ENCODE data around the gene SEMA3G. TPM values are rescaled to one million over a fixed set of nuclear protein-coding genes. Genes with fewer than 3 reads are reported as not detected.

The SEMA3G gene
- total RNA-seq, 2 experiments from 2014 or later: 0.34 to 0.69 TPM

DNA sequence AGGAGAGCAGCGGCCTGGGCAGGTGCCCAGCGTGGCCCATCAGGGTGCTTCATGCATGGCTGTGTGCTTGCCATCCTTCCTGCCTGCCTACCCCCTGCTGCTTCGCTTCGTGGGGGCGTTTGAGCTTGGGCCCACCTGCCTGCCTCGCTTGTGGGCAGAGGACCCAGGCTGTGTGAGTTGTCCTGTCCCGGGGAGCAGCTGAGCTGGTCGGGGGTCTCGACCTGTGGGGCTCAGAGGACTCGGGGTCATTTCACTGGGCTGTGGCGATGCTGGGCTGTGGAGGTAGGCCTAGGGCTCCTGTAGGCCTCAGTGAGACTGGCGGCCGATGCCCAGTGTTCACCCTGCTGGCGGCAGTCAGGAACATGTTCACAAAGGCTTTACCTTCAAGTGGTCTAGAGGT, 38.2 kb upstream of the SEMA3G start:
- intact Hi-C loops (cut with DNase I, micrococcal nuclease): no loop called here
- no peaks in the 10 kb centered on the region for H3K9me3 ChIP-seq (ENCODE audit: control insufficient read depth in 1 of 2, insufficient read depth in 1 of 2, low read length in 2 of 2)
- Mint-ChIP-seq H3K4me3 (no peak overlapping the region), H3K27ac (no peak overlapping the region), H3K9me3 (no peaks in the 10 kb centered on the region), H3K4me1 (ENCODE audit: low read depth) (no peaks in the 10 kb centered on the region), H3K27me3 (no peaks in the 10 kb centered on the region), H3K36me3 (ENCODE audit: low read depth) (peaks cover 92% of the 10 kb centered on the region)
- no peaks in the 10 kb centered on the region for H3K27me3 ChIP-seq (ENCODE audit: control insufficient read depth in 1 of 2, insufficient read depth in 2 of 2, low read length in 2 of 2)
- TF ChIP-seq, protein P1, sequence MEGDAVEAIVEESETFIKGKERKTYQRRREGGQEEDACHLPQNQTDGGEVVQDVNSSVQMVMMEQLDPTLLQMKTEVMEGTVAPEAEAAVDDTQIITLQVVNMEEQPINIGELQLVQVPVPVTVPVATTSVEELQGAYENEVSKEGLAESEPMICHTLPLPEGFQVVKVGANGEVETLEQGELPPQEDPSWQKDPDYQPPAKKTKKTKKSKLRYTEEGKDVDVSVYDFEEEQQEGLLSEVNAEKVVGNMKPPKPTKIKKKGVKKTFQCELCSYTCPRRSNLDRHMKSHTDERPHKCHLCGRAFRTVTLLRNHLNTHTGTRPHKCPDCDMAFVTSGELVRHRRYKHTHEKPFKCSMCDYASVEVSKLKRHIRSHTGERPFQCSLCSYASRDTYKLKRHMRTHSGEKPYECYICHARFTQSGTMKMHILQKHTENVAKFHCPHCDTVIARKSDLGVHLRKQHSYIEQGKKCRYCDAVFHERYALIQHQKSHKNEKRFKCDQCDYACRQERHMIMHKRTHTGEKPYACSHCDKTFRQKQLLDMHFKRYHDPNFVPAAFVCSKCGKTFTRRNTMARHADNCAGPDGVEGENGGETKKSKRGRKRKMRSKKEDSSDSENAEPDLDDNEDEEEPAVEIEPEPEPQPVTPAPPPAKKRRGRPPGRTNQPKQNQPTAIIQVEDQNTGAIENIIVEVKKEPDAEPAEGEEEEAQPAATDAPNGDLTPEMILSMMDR (IDR thresholded peaks at IDR 0.05): no peak
- DNase-seq: no peak
- H3K4me3 ChIP-seq (ENCODE audit: low read length): no peak overlapping the region
- CTCF ChIA-PET: no interaction called here
- POLR2A ChIA-PET: no interaction called here
- ATAC-seq (ENCODE audit: poor library complexity): no peak
- H3K4me1 ChIP-seq (ENCODE audit: insufficient read depth, low read length): no peaks in the 10 kb centered on the region
- H3K36me3 ChIP-seq (ENCODE audit: insufficient read depth, low read length): peaks cover 61% of the 10 kb centered on the region
- H3K27ac ChIP-seq (ENCODE audit: low read depth in 1 of 2, low read length in 2 of 2): no peak overlapping the region

GRCh38 chr3:52481819-52482521, 37.1 kb upstream of the SEMA3G start:
- Histone ChIP-seq H3K9me3 (ENCODE audit: control insufficient read depth in 1 of 2, insufficient read depth in 1 of 2, low read length in 2 of 2) (no peaks in the 10 kb centered on the region), H3K27ac (ENCODE audit: low read depth in 1 of 2, low read length in 2 of 2) (no peak overlapping the region), H3K27me3 (ENCODE audit: control insufficient read depth in 1 of 2, insufficient read depth in 2 of 2, low read length in 2 of 2) (no peaks in the 10 kb centered on the region), H3K36me3 (ENCODE audit: insufficient read depth, low read length) (peaks cover 61% of the 10 kb centered on the region), H3K4me1 (ENCODE audit: insufficient read depth, low read length) (no peaks in the 10 kb centered on the region), H3K4me3 (ENCODE audit: low read length) (no peak overlapping the region)
- TF ChIP-seq, protein P1 (IDR thresholded peaks at IDR 0.05): peak; percentile 39
- Mint-ChIP-seq H3K36me3 (ENCODE audit: low read depth) (peaks cover 95% of the 10 kb centered on the region), H3K9me3 (no peaks in the 10 kb centered on the region), H3K27ac (no peak overlapping the region), H3K4me1 (ENCODE audit: low read depth) (no peaks in the 10 kb centered on the region), H3K27me3 (no peaks in the 10 kb centered on the region), H3K4me3 (no peak overlapping the region)
- POLR2A ChIA-PET: no interaction called here
- DNase-seq: peak in 4 of 14 experiments; percentile 7 to 45 (median 33)
- intact Hi-C loops (cut with DNase I, micrococcal nuclease): no loop called here
- no peak for ATAC-seq (ENCODE audit: poor library complexity)
- CTCF ChIA-PET: interaction anchor here (0.6 kb wide), 1 partner anchor 16 kb away, joined by 4 read pairs; no protein-coding TSS in a partner anchor

DNA sequence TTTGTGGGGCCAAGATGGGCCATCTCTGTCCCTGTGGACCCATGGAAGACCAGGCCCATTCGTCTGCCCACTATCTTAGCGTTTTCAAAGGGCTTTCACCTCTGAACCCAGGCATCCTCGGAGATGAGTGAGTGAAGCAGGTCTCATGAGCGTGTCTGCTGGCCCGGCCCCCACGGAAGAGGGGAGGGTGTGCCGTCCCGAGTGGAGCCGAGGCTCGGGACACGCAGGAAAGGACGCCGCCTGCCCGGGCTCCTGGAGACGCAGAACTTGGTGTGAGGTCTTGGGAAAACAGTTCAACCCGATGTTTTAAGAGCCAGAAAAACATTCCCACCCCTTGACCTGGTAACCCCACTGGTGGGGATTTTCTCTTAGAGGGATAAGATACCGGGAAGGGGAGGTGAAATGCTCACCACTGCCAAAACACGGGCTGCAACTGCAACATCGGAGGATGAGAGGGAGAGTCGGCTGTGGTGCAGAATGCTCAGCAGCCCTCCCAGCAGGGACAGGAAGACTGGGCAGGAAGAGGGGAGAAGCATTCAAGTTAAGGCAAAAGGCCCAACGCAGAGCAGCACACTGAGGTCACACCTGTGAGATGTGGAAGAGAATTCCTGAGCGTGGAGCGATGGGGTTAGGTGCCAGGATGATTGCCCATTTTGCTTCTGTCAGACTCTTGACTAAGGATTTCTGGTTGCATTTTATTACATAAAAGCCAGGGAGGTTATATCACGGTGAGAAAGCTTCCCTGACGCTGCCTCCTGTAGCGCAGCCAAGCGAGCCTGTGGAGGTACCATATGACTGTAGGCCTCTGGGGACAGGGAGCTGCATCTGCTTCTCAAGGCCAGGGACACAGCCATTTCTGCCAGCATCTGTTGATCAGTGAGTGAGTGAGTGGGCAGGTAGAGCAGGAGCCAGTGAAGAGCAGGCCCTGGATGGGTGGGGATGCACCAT, 36.1 kb upstream of the SEMA3G start:
- Histone ChIP-seq H3K27ac (ENCODE audit: low read depth in 1 of 2, low read length in 2 of 2) (no peak overlapping the region), H3K4me3 (ENCODE audit: low read length) (no peak overlapping the region), H3K9me3 (ENCODE audit: control insufficient read depth in 1 of 2, insufficient read depth in 1 of 2, low read length in 2 of 2) (no peaks in the 10 kb centered on the region), H3K4me1 (ENCODE audit: insufficient read depth, low read length) (no peaks in the 10 kb centered on the region), H3K36me3 (ENCODE audit: insufficient read depth, low read length) (peaks cover 64% of the 10 kb centered on the region), H3K27me3 (ENCODE audit: control insufficient read depth in 1 of 2, insufficient read depth in 2 of 2, low read length in 2 of 2) (no peaks in the 10 kb centered on the region)
- peaks cover 96% of the 10 kb centered on the region for H3K36me3 Mint-ChIP-seq (ENCODE audit: low read depth)
- H3K4me3 Mint-ChIP-seq: no peak overlapping the region
- H3K9me3 Mint-ChIP-seq: no peaks in the 10 kb centered on the region
- ATAC-seq (ENCODE audit: poor library complexity) (no peak), DNase-seq (no peak)
- TF ChIP-seq, protein P1 (IDR thresholded peaks at IDR 0.05): no peak
- H3K27ac Mint-ChIP-seq: peak overlapping the region; percentile 42
- no peaks in the 10 kb centered on the region for H3K4me1 Mint-ChIP-seq (ENCODE audit: low read depth)
- POLR2A ChIA-PET: no interaction called here
- H3K27me3 Mint-ChIP-seq: no peaks in the 10 kb centered on the region
- intact Hi-C loops (cut with DNase I, micrococcal nuclease): no loop called here
- CTCF ChIA-PET: no interaction called here

Data from CD4-positive, alpha-beta T cell (primary cell).